Smooth muscle cell (in vitro differentiated cells): ENCODE results near the gene NRP1. TPM values are rescaled to one million over a fixed set of nuclear protein-coding genes. Genes with fewer than 3 reads are reported as not detected.

Source experiments
- DNase-seq: peaks from one replicate; lab custom pipeline; 2025; ENCODE audit not compliant: unreplicated experiment; lab: John Stamatoyannopoulos, UW
- H2AFZ ChIP-seq: fragments of 200-600 bp; sonication (generic); 2 replicates; pipeline ENCODE4 v1.6.0; 2016; ENCODE audit warnings: antibody characterized with exemption, low read depth, mild to moderate bottlenecking
- H3F3A ChIP-seq: fragments of 200-600 bp; sonication (generic); 2 replicates; pipeline ENCODE4 v1.6.0; 2017; ENCODE audit warnings: antibody characterized with exemption, low read depth
- H3K27ac ChIP-seq: fragments of 200-600 bp; sonication (generic); 2 replicates; pipeline ENCODE4 v1.5.1; 2016; ENCODE audit warnings: low read depth, mild to moderate bottlenecking
- H3K27me3 ChIP-seq: fragments of 200-600 bp; sonication (generic); 2 replicates; pipeline ENCODE4 v1.6.1; 2016; ENCODE audit warnings: low read depth, mild to moderate bottlenecking
- H3K36me3 ChIP-seq: fragments of 200-600 bp; sonication (generic); 2 replicates; pipeline ENCODE4 v1.5.1; 2016; ENCODE audit warnings: low read depth
- H3K4me1 ChIP-seq: fragments of 200-600 bp; sonication (generic); 2 replicates; pipeline ENCODE4 v1.5.1; 2016; ENCODE audit warnings: low read depth
- H3K4me2 ChIP-seq: fragments of 200-600 bp; sonication (generic); 2 replicates; pipeline ENCODE4 v1.6.0; 2016; ENCODE audit warnings: mild to moderate bottlenecking
- H3K4me3 ChIP-seq: fragments of 200-600 bp; sonication (generic); 2 replicates; pipeline ENCODE4 v1.5.1; 2016; ENCODE audit warnings: mild to moderate bottlenecking
- H3K79me2 ChIP-seq: fragments of 200-600 bp; sonication (generic); 2 replicates; pipeline ENCODE4 v1.6.0; 2016; ENCODE audit warnings: low read depth, mild to moderate bottlenecking
- H3K9ac ChIP-seq: fragments of 200-600 bp; sonication (generic); 2 replicates; pipeline ENCODE4 v1.6.0; 2016; ENCODE audit warnings: low read depth
- H3K9me3 ChIP-seq: fragments of 200-600 bp; sonication (generic); replicated peaks from 2 replicates; pipeline ENCODE4 v1.5.1; 2016; ENCODE audit warnings: low read depth
- H4K20me1 ChIP-seq: fragments of 200-600 bp; sonication (generic); 2 replicates; pipeline ENCODE4 v1.6.0; 2016; ENCODE audit warnings: low read depth
- WGBS: methylation state at CpG from one replicate; pipeline ENCODE4 v1.1.7; 2016; ENCODE audit warnings: low lambda C conversion rate; 5-methylcytosine and 5-hydroxymethylcytosine counted together
- polyA plus RNA-seq: library from polyadenylated mRNA; unstranded; fragments of >200 nt; fragmentation: Nextera tagmentation; extraction: Ambion mirVana; gene quantifications from 2 replicates; pipeline ENCODE4 v1.2.1, GENCODE V29; 2016
- total RNA-seq: library from RNA; depleted of rRNA; stranded (reverse); fragments of >200 nt; gene quantifications from 2 replicates; pipeline ENCODE4 v1.2.3, GENCODE V29; 2014
- TF ChIP-seq, protein P1 (sequence below): fragments of 200-600 bp; sonication (generic); IDR thresholded peaks from 2 replicates; pipeline ENCODE4 v1.5.1; 2017; ENCODE audit warnings: borderline replicate concordance, mild to moderate bottlenecking, antibody characterized with exemption; ENCODE audit not compliant: insufficient read depth, poor library complexity, severe bottlenecking

NRP1 gene
- total and polyA plus RNA-seq, 2 experiments from 2014 or later, result 74.8 to 80.4 TPM

DNA sequence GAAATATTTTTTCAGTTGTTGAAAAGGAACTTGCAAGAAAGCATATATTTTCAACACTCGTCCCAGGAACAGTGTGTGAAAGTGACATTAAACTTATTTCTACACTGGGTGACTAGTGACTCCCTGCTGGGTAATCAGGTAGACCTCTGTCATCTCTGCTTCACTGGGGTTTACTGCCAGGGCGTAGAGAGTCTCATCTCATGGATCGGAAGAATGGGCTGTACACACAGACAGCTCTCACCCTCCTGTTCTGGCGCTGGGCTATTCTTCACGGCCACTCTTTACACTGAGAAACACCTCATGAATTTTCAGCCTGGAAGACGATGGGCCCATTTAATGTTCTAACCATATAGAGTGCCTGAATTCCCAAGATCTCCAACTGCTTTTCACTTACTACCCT is 36.4 kb downstream of the NRP1 start:
- no peak for DNase-seq
- Histone ChIP-seq H3K4me1 (no peaks in the 10 kb centered on the region), H4K20me1 (peaks cover 8% of the 10 kb centered on the region), H3K4me3 (no peak overlapping the region), H3K9ac (no peak overlapping the region), H3K36me3 (no peaks in the 10 kb centered on the region), H3K79me2 (peaks cover 98% of the 10 kb centered on the region), H2AFZ (no peak overlapping the region), H3K9me3 (no peaks in the 10 kb centered on the region), H3K4me2 (no peak overlapping the region), H3K27me3 (no peaks in the 10 kb centered on the region), H3F3A (peaks cover 29% of the 10 kb centered on the region), H3K27ac (no peak overlapping the region)
- WGBS, result 87% methylated on average over 6 of the region's 6 CpGs
- TF ChIP-seq, protein P1, sequence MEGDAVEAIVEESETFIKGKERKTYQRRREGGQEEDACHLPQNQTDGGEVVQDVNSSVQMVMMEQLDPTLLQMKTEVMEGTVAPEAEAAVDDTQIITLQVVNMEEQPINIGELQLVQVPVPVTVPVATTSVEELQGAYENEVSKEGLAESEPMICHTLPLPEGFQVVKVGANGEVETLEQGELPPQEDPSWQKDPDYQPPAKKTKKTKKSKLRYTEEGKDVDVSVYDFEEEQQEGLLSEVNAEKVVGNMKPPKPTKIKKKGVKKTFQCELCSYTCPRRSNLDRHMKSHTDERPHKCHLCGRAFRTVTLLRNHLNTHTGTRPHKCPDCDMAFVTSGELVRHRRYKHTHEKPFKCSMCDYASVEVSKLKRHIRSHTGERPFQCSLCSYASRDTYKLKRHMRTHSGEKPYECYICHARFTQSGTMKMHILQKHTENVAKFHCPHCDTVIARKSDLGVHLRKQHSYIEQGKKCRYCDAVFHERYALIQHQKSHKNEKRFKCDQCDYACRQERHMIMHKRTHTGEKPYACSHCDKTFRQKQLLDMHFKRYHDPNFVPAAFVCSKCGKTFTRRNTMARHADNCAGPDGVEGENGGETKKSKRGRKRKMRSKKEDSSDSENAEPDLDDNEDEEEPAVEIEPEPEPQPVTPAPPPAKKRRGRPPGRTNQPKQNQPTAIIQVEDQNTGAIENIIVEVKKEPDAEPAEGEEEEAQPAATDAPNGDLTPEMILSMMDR, result no peak

DNA sequence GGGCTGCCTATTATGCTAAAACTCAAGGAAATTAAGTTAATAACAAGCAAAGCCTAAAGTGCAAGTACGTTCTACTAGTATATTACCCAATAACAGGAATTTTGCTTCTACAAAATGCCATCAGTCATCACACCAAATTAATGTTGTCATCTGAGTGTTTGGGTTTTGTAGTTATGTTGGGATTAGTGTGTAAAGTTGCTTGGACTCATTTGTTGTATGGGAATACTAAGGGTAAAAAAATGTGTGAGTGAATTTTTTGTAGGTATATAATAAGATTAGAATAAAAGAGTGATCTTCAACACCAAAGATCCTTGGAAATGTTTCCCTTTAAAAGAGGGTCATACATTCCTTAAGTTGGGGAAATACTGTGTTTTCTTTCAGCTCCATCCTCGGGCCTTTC is 38.6 kb downstream of the NRP1 start:
- DNase-seq, result no peak
- Histone ChIP-seq H3K36me3 (no peaks in the 10 kb centered on the region), H3K4me1 (peaks cover 10% of the 10 kb centered on the region), H3F3A (peaks cover 47% of the 10 kb centered on the region), H3K4me2 (no peak overlapping the region), H3K9ac (no peak overlapping the region), H3K27ac (peak overlapping the region; percentile 61), H3K4me3 (no peak overlapping the region), H3K79me2 (peaks cover 93% of the 10 kb centered on the region), H3K27me3 (no peaks in the 10 kb centered on the region), H3K9me3 (no peaks in the 10 kb centered on the region), H4K20me1 (peaks cover 8% of the 10 kb centered on the region), H2AFZ (no peak overlapping the region)
- TF ChIP-seq, protein P1, result no peak
- WGBS, result 59% methylated on average over 2 of the region's 2 CpGs

GRCh38 chr10:33293531-33294170 is 40.8 kb downstream of the NRP1 start:
- Histone ChIP-seq H3K4me1 (peaks cover 20% of the 10 kb centered on the region), H3K36me3 (no peaks in the 10 kb centered on the region), H3K4me2 (no peak overlapping the region), H3K9ac (no peak overlapping the region), H3K27me3 (no peaks in the 10 kb centered on the region), H4K20me1 (peaks cover 3% of the 10 kb centered on the region), H3F3A (peaks cover 47% of the 10 kb centered on the region), H3K79me2 (peaks cover 93% of the 10 kb centered on the region), H3K4me3 (no peak overlapping the region), H2AFZ (no peak overlapping the region), H3K27ac (peak overlapping the region; percentile 98), H3K9me3 (no peaks in the 10 kb centered on the region)
- TF ChIP-seq, protein P1, result no peak
- no peak for DNase-seq
- WGBS, result 94% methylated on average over 14 of the region's 14 CpGs

GRCh38 chr10:33293076-33293475 is 41.4 kb downstream of the NRP1 start:
- WGBS, result 99% methylated on average over 3 of the region's 3 CpGs
- H3K4me3 ChIP-seq, result no peak overlapping the region
- no peak overlapping the region for H3K4me2 ChIP-seq
- DNase-seq, result no peak
- no peaks in the 10 kb centered on the region for H3K27me3 ChIP-seq
- peak overlapping the region; percentile 98 for H3K27ac ChIP-seq
- peaks cover 47% of the 10 kb centered on the region for H3F3A ChIP-seq
- peaks cover 3% of the 10 kb centered on the region for H4K20me1 ChIP-seq
- no peaks in the 10 kb centered on the region for H3K9me3 ChIP-seq
- H3K9ac ChIP-seq, result no peak overlapping the region
- H2AFZ ChIP-seq, result no peak overlapping the region
- peaks cover 93% of the 10 kb centered on the region for H3K79me2 ChIP-seq
- H3K36me3 ChIP-seq, result no peaks in the 10 kb centered on the region
- TF ChIP-seq, protein P1, result no peak
- peaks cover 20% of the 10 kb centered on the region for H3K4me1 ChIP-seq
